ENCODE results near the gene CARMIL1.
A peak's percentile ranks its signal among the peaks of the same experiment; 100 is the strongest.

CARMIL1 gene

DNA sequence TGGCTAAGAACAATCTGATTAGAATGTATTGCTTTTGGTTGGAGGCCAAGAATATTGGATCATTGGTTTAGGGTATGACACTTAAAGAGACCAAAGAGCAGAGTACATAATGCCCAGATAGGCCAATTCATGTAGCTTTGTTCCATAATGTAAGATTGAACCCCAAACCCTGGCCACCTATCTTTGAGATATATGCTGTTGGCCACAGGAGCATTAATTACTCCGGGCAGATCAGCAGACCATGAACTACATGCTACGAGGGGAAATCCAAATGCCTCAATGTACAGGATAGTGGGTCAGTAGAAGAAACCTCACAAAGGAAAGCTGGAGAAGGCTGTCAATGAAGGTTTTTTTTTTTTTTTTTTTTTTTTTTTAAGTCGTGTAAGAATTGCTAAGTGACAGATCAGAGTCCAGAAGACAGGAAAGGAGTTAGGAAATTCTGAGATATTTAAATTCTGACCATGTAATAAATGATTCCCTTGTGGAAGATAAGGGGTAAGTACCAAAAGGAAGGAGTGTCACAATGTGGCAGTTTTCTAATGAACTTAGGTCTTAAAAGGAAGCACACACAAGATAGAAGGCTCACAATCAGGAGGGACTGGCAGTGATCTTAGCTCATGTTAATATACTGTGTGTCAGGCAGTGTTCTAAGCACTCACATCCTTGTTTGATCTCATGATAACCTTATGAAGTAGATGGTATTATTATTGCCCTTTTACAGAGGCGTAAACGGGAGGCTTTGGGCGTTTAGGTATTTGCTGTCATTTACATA, 61.4 kb downstream of the CARMIL1 start:
- DNase-seq = no peak

DNA sequence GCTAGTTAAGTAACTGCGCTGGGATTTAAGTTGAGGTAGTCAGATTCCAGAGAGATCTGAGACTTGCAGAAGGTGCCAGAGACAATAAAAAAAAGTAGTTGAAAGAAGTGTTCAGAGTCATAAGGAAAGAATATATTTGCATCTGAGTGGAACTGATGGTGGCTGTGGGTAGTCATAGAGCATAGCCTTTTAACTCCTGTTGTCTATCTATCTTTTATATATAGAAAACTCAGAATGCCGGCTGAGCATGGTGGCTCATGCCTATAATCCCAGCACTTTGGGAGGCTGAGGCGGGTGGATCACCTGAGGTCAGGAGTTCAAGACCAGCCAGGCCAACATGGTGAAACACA, 62.0 kb downstream of the CARMIL1 start:
- DNase-seq = no peak

GRCh38 chr6:25341923-25342619, 62.9 kb downstream of the CARMIL1 start:
- no peak for DNase-seq

DNA sequence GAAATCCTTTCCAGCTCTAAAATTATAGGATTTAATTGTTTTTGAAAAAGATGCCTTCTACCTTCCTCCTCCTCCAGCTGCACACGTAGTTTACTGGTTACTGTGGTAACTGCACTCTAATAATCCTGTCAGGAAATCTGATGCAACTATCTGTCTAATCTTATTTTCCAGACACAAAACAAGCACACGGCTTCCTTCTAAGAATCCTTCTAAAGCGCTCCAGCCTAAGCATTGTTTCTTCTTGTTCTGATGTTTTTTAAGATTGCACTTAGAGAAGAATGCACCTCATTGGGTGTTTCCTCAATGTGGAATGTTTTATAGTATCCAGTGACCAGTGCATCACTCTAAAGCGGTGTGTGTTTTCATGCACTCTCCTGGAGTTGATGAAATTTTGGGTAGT, 63.6 kb downstream of the CARMIL1 start:
- no peak for DNase-seq

DNA sequence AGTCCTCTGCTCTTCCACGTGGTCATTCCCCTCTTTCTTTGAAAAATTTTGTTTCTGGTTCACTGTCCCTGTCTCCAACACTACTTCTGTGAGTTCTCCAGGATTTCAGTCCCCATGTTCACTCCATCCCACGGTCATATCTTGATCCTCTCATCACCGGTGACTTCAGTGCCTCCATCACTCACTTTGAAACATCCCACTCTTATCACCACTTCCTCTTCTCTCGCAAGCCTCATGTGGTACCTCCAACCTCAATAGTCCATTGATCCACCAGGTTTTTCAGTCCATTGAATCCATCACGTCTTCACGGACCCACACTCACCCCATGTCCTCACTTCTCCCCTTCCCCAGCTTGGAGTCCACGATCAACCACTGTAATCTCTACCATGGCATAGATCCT, 64.8 kb downstream of the CARMIL1 start:
- DNase-seq = no peak

GRCh38 chr6:25344827-25345226, 65.7 kb downstream of the CARMIL1 start:
- DNase-seq = no peak

GRCh38 chr6:25346064-25346463, 66.9 kb downstream of the CARMIL1 start:
- DNase-seq = no peak

- DNase-seq = no peak
These were observed 71.4 kb downstream of the CARMIL1 start for GRCh38 chr6:25350573-25350972.

DNA sequence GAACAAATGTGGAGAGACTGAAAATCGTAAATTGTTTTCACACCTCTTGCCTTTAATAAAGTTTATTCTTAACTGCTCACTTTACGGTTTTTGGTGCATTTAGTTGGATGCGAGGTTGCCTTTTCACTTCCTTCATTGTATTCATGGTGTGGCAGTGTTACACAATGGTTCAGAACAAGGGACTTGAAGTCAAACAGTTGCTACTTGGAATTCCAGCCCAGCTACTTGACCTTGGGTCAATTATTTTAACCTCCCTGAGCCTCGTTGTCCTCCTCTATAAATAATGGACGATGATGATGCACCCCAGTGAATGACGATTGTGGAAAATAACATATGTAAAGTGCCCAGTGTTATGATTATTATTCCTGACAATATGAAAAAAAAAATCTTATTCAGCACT, 72.3 kb downstream of the CARMIL1 start:
- no peak for DNase-seq

DNA sequence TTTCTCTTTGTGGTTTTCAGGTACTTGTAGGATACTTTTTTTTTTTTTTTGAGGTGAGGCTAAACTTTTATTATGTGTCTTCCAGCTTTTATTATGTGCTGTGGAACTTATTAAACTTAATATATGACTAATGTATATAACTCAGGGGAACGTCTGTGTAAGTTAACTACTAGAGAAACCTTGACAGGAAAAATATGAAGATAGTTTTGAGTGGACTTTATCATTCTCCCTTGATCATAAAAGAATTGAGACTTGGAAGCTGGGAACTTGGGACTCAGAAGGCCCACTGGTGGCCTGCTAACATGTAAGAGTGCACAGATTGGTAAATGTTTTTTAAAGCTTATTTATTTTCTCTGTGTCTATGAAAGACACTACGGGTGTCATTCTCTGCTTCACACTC, 73.1 kb downstream of the CARMIL1 start:
- no peak for DNase-seq

GRCh38 chr6:25354078-25354932, 75.1 kb downstream of the CARMIL1 start:
- no peak for DNase-seq

GRCh38 chr6:25359191-25359861, 80.2 kb downstream of the CARMIL1 start:
- DNase-seq = no peak

DNA sequence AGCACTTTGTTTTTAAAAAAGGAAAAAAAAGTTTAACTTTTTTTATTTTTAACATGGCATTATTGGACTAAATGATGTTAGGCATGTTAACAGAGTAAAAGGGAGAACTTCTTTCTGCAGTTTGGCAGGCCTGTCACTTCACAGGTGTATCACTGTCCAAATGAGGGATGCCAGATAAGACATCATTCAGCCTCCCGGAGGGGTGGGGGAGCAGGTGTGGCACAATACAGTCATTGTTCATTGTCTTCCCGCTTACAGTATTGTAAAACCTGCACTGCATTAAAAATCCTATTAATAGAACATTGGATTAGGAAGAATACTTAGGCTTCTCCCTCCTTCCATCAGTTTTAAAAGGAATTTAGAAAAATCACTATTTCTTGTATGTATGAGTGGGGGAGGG, 80.7 kb downstream of the CARMIL1 start:
- no peak for DNase-seq

- no peak for DNase-seq
These were observed 81.4 kb downstream of the CARMIL1 start for GRCh38 chr6:25360621-25361020.

GRCh38 chr6:25363427-25363826, 84.3 kb downstream of the CARMIL1 start:
- no peak for DNase-seq

GRCh38 chr6:25365154-25365553, 86.0 kb downstream of the CARMIL1 start:
- DNase-seq = no peak

DNA sequence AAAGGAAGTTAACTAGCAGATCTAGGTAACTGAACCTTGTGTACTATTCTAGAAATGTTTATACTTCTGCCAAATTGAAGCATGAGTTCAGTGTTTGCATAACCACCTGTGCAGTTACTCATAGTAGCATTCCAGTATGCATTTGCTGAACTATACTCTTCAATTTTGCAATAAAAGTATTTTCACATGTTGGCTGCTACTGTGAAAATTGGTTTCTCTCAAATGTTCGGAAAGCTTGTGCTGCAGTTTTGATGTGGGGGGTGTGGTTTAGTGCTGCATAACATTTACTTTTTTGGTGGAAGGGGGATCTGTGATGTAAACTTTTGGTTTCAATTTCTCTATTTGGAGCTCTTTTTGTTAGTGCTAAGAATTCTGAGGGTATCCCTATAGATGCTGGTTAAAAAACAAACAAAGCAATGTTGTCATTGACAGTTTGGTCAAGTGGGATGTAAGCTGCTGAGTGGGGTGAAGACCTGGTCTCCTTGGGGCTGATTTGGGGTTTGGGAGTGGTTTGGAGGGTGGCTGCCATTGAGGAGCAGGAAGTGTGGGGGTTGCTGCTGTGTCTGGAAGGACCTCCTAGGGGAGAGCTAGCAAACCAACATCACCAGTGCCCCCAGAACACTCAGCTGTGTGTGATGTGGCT, 87.8 kb downstream of the CARMIL1 start:
- peak; percentile 34 to 64 for DNase-seq

DNA sequence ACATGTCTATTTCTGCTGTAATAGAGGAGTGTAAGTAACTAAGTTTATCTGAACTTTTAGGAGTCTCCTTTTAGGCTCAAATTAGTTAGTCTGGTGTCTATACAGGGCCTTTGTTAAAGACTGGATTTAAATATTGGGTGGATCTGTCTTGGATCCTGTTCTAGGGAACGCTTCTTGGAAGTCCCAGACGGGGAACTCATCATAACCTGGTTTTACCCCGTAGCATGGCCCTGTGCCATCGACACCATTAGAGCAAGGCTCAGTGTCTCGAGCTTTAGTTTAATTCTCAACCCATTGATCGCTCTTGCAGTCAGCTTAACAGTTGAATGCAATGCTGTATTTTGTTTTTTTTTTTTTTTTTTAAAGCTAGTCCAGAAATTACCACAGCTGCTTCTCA, 89.9 kb downstream of the CARMIL1 start:
- no peak for DNase-seq

DNA sequence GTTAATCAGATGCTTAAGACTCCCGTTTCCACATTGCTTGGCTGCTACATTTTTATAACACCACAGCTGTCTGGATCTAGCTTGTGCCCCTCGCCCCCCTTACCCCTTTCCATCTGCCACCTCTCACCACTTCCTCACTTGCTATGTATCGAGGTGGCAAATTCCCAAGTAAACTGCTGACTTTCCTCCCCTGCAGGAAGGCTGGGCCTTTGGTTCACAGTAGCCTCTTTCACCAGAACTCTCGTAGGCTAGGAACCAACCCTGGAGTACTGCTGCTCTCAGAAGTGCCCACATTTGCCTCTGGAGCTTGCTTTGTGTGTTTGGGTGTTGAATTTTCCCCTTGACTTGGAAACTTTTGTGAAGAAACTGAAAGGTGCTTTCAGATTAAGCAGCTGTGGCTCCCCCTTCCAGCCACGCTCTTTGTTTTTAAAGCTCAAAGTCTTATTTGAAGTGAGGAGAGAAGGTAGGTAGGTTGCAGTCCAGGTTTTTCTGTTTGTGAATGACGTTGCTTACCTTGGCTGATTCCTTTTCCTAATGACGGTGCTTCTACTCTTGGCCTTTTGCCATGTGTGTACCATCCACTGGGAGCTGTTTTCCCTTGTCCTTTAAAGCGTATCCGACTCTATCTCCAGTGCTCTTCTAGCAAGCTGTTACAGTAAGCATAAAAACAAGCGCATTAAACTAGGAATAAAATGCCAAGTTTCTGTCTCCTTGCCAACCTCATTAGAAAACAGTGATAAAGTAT, 90.4 kb downstream of the CARMIL1 start:
- DNase-seq = peak in 1 of 2 donors; percentile 29

GRCh38 chr6:25370178-25371036, 91.2 kb downstream of the CARMIL1 start:
- no peak for DNase-seq

DNA sequence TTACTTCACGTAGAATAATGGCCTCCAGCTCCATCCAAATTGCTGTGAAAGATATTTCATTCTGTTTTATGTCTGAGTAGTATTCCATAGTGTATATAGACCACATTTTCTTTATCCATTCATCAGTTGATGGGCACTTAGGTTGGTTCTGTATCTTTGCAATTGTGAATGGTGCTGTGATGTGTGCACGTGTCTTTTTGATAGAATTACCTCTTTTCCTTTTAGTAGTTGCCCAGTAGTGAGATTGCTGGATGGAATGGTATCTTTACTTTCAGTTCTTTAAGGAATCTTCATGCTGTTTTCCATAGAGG, 91.8 kb downstream of the CARMIL1 start:
- DNase-seq = no peak

All from CD4-positive, alpha-beta T cell treated with Interferon alpha-2 for 1 hour (primary cell).